PC-3 (cell line): ENCODE results near the gene SLCO3A1. TPM values are rescaled to one million over a fixed set of nuclear protein-coding genes. Genes with fewer than 3 reads are reported as not detected.

Experiments used
- ATAC-seq: fragments of 200-7000 bp; cut with Tn5 transposase; 2 replicates; pipeline ENCODE4 v1.9.1; 2020; ENCODE audit warnings: mild to moderate bottlenecking, moderate library complexity
- BruUV-seq: library from RNA; stranded (reverse); fragments of 400-500 nt; replicated peaks from 2 replicates; lab custom pipeline; 2021; lab: Mats Ljungman, UMichigan
- CTCF ChIA-PET: fragments of 300-600 bp; sonication (Branson Sonifier 250); formaldehyde crosslinking; loops from one replicate; lab custom pipeline; 2022; ENCODE audit warnings: antibody characterized with exemption; lab: Charles Lee
- POLR2A ChIA-PET: fragments of 300-600 bp; sonication (Branson Sonifier 250); formaldehyde crosslinking; loops from one replicate; lab custom pipeline; 2022; ENCODE audit warnings: antibody characterized with exemption; ENCODE audit not compliant: unreplicated experiment; lab: Charles Lee
- DNase-seq: peaks from one replicate; pipeline ENCODE4 v3.0.0-alpha.2; 2015
- H2AFZ ChIP-seq: fragments of 300-600 bp; sonication (generic); 2 replicates; pipeline ENCODE4 v1.6.0; 2016; ENCODE audit warnings: antibody characterized with exemption, low read length
- H3F3A ChIP-seq: fragments of 300-600 bp; sonication (generic); one replicate; pipeline ENCODE4 v1.6.0; 2017; ENCODE audit warnings: antibody characterized with exemption, low read length, control low read depth, mild to moderate bottlenecking; ENCODE audit not compliant: unreplicated experiment
- H3K27ac ChIP-seq: fragments of 300-600 bp; sonication (generic); 2 replicates; pipeline ENCODE4 v1.5.1; 2016; ENCODE audit warnings: mild to moderate bottlenecking, low read length
- H3K27me3 ChIP-seq: fragments of 300-600 bp; sonication (generic); 2 replicates; pipeline ENCODE4 v1.6.1; 2016; ENCODE audit warnings: low read length, mixed read lengths
- H3K36me3 ChIP-seq: fragments of 300-600 bp; sonication (generic); 2 replicates; pipeline ENCODE4 v1.6.1; 2016; ENCODE audit warnings: low read depth, mixed run types, low read length, mixed read lengths
- H3K4me1 ChIP-seq: fragments of 300-600 bp; sonication (generic); 2 replicates; pipeline ENCODE4 v1.5.1; 2016; ENCODE audit warnings: low read length; ENCODE audit not compliant: insufficient read depth
- H3K4me2 ChIP-seq: fragments of 300-600 bp; sonication (generic); 2 replicates; pipeline ENCODE4 v1.6.0; 2016; ENCODE audit warnings: low read length
- H3K4me3 ChIP-seq: fragments of 300-600 bp; sonication (generic); 2 replicates; pipeline ENCODE4 v1.5.1; 2016; ENCODE audit warnings: mild to moderate bottlenecking, low read length, mixed read lengths
- H3K79me2 ChIP-seq: fragments of 300-600 bp; sonication (generic); 2 replicates; pipeline ENCODE4 v1.6.1; 2017; ENCODE audit warnings: low read length, mixed read lengths
- H3K9ac ChIP-seq: fragments of 300-600 bp; sonication (generic); 2 replicates; pipeline ENCODE4 v1.6.0; 2016; ENCODE audit warnings: mild to moderate bottlenecking, low read length
- H3K9me2 ChIP-seq: fragments of 300-600 bp; sonication (generic); replicated peaks from 2 replicates; pipeline ENCODE4 v1.6.1; 2016; ENCODE audit warnings: mixed run types, low read length, mixed read lengths
- H3K9me3 ChIP-seq: fragments of 300-600 bp; sonication (generic); 2 replicates; pipeline ENCODE4 v1.6.1; 2016; ENCODE audit warnings: low read length, mixed read lengths
- H4K20me1 ChIP-seq: fragments of 300-600 bp; sonication (generic); 2 replicates; pipeline ENCODE4 v1.6.1; 2016; ENCODE audit warnings: low read length, mixed read lengths
- EZH2 ChIP-seq: fragments of 300-600 bp; sonication (generic); IDR thresholded peaks from one replicate; pipeline ENCODE4 v1.6.1; 2017; ENCODE audit warnings: antibody characterized with exemption, mild to moderate bottlenecking, low read length; ENCODE audit not compliant: unreplicated experiment
- EZH2phosphoT487 ChIP-seq: fragments of 300-600 bp; sonication (generic); IDR thresholded peaks from 2 replicates; pipeline ENCODE4 v1.6.1; 2018; ENCODE audit warnings: mild to moderate bottlenecking, antibody characterized with exemption, low read length, borderline replicate concordance
- intact Hi-C: fragments of 100-400 bp; cut with micrococcal nuclease; formaldehyde crosslinking; loops from 2 replicates; pipeline ENCODE4 v1.9.0; 2023
- total RNA-seq: library from RNA; depleted of rRNA; stranded (reverse); fragments of >200 nt; gene quantifications from 2 replicates; pipeline ENCODE4 v1.2.3, GENCODE V29; 2014
- TF ChIP-seq, protein P1 (sequence below): fragments of 300-600 bp; sonication (generic); conservative IDR thresholded peaks from 2 replicates; pipeline ENCODE4 v1.5.1; 2017; ENCODE audit warnings: antibody characterized with exemption, low read depth, mild to moderate bottlenecking, low read length

The SLCO3A1 gene
- total RNA-seq, 1 experiment from 2014 or later: 0.07 TPM

GRCh38 chr15:91950054-91950453 is 96.5 kb downstream of the SLCO3A1 start:
- BruUV-seq: no TSS peak
- ATAC-seq: no peak
- intact Hi-C loops: no loop called here
- H3K9me3 ChIP-seq: no peaks in the 10 kb centered on the region
- H3K4me2 ChIP-seq: no peak overlapping the region
- H4K20me1 ChIP-seq: no peaks in the 10 kb centered on the region
- DNase-seq: no peak
- H3K9ac ChIP-seq: no peak overlapping the region
- H2AFZ ChIP-seq: no peak overlapping the region
- no peaks in the 10 kb centered on the region for H3F3A ChIP-seq
- H3K27ac ChIP-seq: no peak overlapping the region
- H3K9me2 ChIP-seq: no peaks in the 10 kb centered on the region
- H3K4me3 ChIP-seq: no peak overlapping the region
- H3K36me3 ChIP-seq: no peaks in the 10 kb centered on the region
- H3K27me3 ChIP-seq: peaks cover 48% of the 10 kb centered on the region
- ChIA-PET POLR2A (no interaction called here), CTCF (no interaction called here)
- no peaks in the 10 kb centered on the region for H3K79me2 ChIP-seq
- no peak for TF ChIP-seq EZH2phosphoT487
- TF ChIP-seq, protein P1, sequence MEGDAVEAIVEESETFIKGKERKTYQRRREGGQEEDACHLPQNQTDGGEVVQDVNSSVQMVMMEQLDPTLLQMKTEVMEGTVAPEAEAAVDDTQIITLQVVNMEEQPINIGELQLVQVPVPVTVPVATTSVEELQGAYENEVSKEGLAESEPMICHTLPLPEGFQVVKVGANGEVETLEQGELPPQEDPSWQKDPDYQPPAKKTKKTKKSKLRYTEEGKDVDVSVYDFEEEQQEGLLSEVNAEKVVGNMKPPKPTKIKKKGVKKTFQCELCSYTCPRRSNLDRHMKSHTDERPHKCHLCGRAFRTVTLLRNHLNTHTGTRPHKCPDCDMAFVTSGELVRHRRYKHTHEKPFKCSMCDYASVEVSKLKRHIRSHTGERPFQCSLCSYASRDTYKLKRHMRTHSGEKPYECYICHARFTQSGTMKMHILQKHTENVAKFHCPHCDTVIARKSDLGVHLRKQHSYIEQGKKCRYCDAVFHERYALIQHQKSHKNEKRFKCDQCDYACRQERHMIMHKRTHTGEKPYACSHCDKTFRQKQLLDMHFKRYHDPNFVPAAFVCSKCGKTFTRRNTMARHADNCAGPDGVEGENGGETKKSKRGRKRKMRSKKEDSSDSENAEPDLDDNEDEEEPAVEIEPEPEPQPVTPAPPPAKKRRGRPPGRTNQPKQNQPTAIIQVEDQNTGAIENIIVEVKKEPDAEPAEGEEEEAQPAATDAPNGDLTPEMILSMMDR: no peak
- TF ChIP-seq EZH2: no peak
- peaks cover 7% of the 10 kb centered on the region; the same call in 1 of the 2 replicates for H3K4me1 ChIP-seq

DNA sequence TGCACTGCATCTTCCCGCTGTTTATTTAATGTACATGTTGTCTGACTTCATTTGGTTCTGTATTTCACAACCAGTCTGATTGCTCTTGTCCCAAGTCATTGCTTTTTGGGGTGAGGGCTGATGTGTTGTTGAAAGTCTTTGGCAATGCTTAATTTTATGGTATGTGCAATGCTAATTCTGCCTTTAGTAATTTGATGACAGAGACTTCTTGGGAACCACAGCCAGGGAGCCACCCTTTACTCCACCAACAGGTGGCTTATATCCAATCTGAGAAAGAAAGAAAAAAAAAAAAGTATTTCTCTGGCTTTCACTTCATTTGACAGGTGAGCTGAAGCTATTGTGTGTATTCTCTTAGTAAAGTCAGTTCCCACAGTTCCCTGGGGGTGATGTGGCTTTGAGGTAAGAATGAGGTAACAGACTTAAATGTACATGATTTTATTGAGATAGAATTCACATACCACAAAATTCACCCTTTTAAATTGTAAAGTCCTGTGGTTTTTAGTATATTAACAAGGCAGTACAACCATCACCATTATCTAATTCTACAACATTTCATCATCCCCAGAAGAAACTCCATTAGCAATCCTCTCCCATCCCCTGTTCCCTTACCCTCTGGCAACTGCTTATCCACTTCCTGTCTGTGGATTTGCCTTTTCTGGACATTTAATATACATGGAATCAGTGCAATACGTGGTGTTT is 97.3 kb downstream of the SLCO3A1 start:
- H3K9ac ChIP-seq: no peak overlapping the region
- no peak overlapping the region for H3K4me3 ChIP-seq
- TF ChIP-seq, protein P1: no peak
- no peak for TF ChIP-seq EZH2phosphoT487
- TF ChIP-seq EZH2: no peak
- no peak for ATAC-seq
- H3K4me1 ChIP-seq: peaks cover 7% of the 10 kb centered on the region; the same call in 1 of the 2 replicates
- no peak overlapping the region for H2AFZ ChIP-seq
- DNase-seq: no peak
- BruUV-seq: no TSS peak
- H3K9me3 ChIP-seq: no peaks in the 10 kb centered on the region
- H3K9me2 ChIP-seq: no peaks in the 10 kb centered on the region
- no peaks in the 10 kb centered on the region for H3K36me3 ChIP-seq
- H3F3A ChIP-seq: no peaks in the 10 kb centered on the region
- peaks cover 48% of the 10 kb centered on the region for H3K27me3 ChIP-seq
- H3K4me2 ChIP-seq: no peak overlapping the region
- H4K20me1 ChIP-seq: no peaks in the 10 kb centered on the region
- intact Hi-C loops: no loop called here
- no peak overlapping the region for H3K27ac ChIP-seq
- ChIA-PET POLR2A (no interaction called here), CTCF (no interaction called here)
- H3K79me2 ChIP-seq: no peaks in the 10 kb centered on the region

DNA sequence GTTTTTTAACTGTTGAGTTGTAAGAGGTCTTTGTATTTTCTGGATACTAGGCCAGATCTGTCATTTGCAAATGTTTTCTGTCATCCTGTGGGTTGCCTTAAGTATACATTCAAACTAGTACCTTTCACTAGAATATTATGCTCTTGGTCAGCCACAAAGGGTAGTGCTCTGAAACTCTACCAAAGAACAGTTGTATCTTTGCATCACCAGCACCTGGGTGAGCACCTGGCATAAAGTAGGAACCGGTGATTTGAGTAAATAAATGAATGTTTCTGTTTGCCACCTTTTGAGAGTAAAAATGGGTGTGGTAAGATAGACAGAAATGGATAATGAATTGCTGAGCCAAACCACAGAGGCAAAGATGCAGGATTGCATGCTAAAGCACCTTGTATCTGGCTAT is 98.7 kb downstream of the SLCO3A1 start:
- CTCF ChIA-PET: no interaction called here
- no peak overlapping the region for H2AFZ ChIP-seq
- H3K9me2 ChIP-seq: no peaks in the 10 kb centered on the region
- intact Hi-C loops: no loop called here
- H3K27ac ChIP-seq: no peak overlapping the region
- H3K4me1 ChIP-seq: peaks cover 7% of the 10 kb centered on the region; the same call in 1 of the 2 replicates
- no peak overlapping the region for H3K4me3 ChIP-seq
- no peak overlapping the region for H3K4me2 ChIP-seq
- no TSS peak for BruUV-seq
- H3K9ac ChIP-seq: no peak overlapping the region
- H3K36me3 ChIP-seq: no peaks in the 10 kb centered on the region
- no peak for TF ChIP-seq EZH2
- TF ChIP-seq, protein P1: no peak
- TF ChIP-seq EZH2phosphoT487: no peak
- no peaks in the 10 kb centered on the region for H3K9me3 ChIP-seq
- no peak for ATAC-seq
- H3F3A ChIP-seq: no peaks in the 10 kb centered on the region
- H3K79me2 ChIP-seq: no peaks in the 10 kb centered on the region
- no peak for DNase-seq
- H3K27me3 ChIP-seq: peaks cover 37% of the 10 kb centered on the region
- POLR2A ChIA-PET: no interaction called here
- H4K20me1 ChIP-seq: no peaks in the 10 kb centered on the region
